HG03045 (cell line): Measurements from ENCODE around the gene KIF13A.
"Not testable (repeated sequence)": the region's sequence is repeated elsewhere in the genome, so short reads cannot be mapped to it uniquely, and the experiment has no call there.

Source experiments
- ATAC-seq: cut with Tn5 transposase; IDR thresholded peaks from one replicate; pipeline ENCODE4 v1.9.1; 2021; ENCODE audit warnings: mild to moderate bottlenecking, moderate library complexity; ENCODE audit not compliant: unreplicated experiment

KIF13A gene

DNA sequence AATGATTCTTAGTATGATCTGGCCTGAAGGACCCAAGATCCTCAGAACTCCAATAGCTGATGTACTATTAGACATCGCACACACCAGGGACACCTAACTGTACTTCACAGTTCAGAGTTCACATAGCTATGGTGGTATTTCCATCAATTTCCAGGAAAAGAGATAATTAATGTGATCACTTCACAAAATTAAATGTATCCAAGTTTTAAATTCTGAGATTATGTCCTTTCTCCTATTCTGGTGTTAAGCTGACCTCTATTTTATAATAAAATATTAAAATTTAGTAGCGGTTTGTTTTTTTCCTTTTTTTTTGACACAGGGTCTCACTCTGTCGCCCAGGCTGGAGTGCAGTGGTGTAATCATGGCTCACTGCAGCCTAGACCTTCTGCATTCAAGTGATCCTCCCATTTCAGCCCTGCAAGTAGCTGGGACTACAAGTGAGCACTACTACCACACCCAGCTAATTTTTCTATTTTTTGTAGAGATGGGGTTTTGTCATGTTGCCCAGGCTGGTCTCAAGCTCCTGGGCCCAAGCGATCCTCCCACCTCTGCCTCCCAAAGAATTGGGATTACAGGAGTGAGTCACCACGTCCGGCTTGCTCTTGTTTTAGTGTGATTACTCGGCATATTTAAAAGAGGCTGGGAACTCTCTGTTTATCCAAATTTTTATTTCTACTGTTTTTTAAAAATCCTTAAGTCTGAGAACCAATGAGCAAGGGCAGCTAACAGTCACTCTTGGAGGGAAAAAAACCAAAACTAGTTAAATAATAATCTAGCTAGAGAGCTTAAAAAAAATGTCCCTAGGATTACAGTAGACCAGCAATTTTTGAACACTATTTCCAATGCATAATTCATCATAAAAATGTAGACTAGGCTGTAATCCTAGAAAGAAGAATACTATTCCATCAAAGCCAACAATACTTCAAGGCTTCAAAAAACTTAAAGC is 16.0 kb downstream of the KIF13A start:
- ATAC-seq, result no peak

GRCh38 chr6:17968876-17969275 is 18.6 kb downstream of the KIF13A start:
- ATAC-seq, result no peak

GRCh38 chr6:17967668-17968518 is 19.5 kb downstream of the KIF13A start:
- no peak for ATAC-seq

DNA sequence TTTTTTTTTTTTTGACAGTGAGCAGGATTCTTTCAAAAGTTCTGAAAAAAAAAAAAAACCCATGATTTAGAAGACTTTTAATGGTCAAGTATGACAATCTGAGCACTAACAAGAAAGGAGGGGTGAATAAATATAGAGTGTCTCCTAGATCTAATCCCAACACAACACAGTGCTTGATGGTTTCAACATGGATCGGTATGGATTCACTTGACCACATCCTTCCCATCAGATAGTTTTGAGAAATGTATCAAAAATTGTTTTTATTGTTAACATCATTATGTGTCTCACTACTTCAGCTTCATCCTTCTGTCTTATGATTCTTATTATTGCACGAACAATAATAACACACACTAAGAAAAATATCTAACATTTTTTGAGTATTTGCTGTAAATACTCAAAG is 21.0 kb downstream of the KIF13A start:
- ATAC-seq, result no peak

GRCh38 chr6:17965397-17965796 is 22.0 kb downstream of the KIF13A start:
- no peak for ATAC-seq

GRCh38 chr6:17964633-17965032 is 22.8 kb downstream of the KIF13A start:
- ATAC-seq, result no peak

DNA sequence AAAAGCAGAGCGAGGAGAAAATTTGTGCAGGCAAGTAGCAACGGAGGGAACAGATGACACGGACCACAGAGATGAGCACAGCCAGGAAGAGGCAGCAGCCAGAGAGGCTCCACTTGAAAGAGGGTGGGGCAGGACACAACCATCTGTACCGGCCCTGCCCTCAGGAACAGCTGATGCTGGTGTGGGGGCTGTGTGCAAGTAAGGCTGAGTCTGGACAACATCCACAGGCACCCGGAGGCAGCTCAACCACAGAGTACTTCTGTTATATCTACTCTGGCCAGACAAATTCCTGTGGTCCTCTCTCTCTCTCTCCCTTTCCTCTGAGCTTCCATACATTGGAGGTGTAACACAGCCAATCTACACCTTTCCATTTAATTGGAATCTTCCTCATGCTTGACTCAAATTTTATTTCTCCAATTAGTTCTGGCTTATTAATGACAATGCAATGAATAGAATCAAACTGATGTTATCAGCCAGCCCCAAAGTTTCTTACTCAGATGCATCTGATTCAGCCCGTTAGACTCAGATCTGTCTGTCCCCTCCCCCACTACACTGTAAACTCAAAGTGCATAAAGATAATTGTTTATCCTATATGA is 24.9 kb downstream of the KIF13A start:
- ATAC-seq, result no peak

DNA sequence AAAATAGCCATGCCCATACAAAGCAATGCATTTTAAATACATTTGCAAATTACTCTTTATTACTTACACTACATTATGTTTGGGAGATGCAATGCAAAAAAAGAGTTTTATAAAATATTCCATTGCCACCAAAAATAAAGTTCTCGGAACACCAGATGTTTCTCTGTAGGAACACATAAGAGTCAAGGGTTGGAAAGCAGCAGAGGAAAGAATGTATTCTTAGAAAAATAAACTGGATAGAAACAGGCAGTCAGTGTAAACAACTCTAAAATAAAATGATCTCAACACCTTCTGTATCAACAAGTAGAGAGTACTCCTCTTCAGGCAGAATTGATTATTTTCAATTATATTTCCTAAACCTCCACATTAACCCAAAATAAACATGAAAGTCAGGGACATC is 28.1 kb downstream of the KIF13A start:
- no peak for ATAC-seq

GRCh38 chr6:17957904-17958620 is 29.4 kb downstream of the KIF13A start:
- no peak for ATAC-seq

- peak; percentile 75 for ATAC-seq
These were observed 29.9 kb downstream of the KIF13A start for GRCh38 chr6:17957498-17957897.

DNA sequence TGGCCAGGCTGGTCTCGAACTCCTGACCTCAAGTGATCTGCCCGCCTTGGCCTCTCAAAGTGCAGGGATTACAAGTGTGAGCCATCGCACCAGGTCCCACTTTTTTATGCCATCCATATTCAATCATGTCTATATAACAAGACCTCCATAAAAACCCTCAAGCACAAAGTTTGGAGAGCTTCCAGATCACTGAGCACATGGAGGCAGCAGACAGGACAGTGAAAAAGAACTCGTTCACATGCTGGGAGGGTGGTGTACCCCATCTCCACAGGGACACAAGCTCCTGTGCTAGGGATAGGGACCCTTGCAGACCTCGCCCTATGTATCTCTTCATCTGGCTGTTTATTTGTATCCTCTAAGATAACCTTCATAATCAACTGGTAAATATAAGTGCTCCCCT is 30.3 kb downstream of the KIF13A start:
- ATAC-seq, result no peak

GRCh38 chr6:17950095-17950494 is 37.3 kb downstream of the KIF13A start:
- ATAC-seq, result no peak

GRCh38 chr6:17949168-17949567 is 38.3 kb downstream of the KIF13A start:
- no peak for ATAC-seq

GRCh38 chr6:17948725-17949124 is 38.7 kb downstream of the KIF13A start:
- ATAC-seq, result no peak

- not testable (repeated sequence) for ATAC-seq
These were observed 39.9 kb downstream of the KIF13A start for GRCh38 chr6:17947574-17947973.

- no peak for ATAC-seq
These were observed 41.9 kb downstream of the KIF13A start for GRCh38 chr6:17945575-17945974.

GRCh38 chr6:17945111-17945510 is 42.3 kb downstream of the KIF13A start:
- no peak for ATAC-seq

- no peak for ATAC-seq
These were observed 46.1 kb downstream of the KIF13A start for GRCh38 chr6:17941318-17941717.

DNA sequence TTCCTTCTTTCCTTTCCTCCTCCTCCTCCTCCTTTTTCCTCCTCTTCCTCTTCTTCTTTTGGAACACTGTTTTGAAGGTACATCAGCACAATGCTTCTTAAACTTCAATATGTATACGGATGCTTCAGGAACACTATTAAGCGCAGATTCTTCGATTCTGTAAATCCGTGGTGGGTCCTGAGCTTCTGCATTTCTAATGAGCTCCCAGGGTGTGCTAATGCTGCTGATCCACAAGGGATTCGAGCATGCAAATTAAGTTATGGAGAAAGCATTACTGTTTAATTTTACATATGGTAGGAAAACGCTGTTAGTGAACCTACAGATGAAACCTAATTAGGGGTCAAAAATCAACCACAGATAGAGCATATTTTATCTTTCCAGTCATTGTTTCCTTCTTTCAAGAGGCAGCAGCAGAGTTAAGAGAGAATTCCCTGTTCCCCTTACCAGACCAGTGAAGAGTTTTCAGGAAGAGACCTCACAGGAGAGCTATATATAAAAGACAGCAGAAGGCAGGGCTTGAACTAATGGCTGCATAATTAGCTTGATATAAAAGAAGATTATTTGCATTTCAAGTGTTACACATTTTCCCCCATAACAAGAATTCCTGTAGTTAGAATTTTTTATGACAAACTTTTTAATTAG is 47.2 kb downstream of the KIF13A start:
- ATAC-seq, result no peak

GRCh38 chr6:17938901-17939300 is 48.5 kb downstream of the KIF13A start:
- ATAC-seq, result no peak
